ENCODE results near the gene IGFL2.
"Not testable (repeated sequence)": the region's sequence is repeated elsewhere in the genome, so short reads cannot be mapped to it uniquely, and the experiment has no call there.

IGFL2 gene

DNA sequence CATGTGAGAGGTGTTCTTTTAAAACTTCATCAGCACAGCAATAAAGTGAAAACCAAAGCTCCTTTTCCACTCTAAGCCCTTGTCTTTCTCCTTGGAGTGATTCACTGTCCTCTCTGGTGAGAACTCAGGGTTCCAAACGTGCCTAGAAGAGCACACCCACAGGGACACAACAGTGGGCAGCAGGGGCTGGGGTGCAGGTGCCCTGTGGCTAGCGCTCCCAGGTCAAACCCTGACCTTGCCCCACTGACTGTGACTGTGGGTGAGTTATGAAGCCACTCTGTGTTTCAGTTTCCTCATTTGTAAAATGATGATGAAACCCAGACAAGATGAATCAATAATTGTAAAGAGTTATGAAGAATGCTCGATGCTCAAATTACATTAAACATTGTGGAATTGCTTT, 43.9 kb downstream of the IGFL2 start:
- DNase-seq, result no peak

DNA sequence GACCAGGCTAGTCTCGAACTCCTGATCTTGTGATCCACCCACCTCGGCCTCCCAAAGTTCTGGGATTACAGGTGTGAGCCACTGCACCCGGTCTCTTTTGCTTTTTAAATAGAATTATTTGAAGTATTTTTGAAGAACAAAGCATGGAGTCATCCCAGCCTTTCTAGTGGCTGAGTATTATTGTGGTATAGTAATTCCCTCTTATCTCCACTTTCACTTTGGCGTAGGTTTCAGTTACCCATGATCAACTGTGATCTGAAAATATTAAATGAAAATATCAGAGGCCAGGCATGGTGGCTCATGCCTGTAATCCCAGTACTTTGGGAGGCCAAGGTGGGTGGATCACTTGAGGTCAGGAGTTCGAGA, 44.6 kb downstream of the IGFL2 start:
- DNase-seq, result not testable (repeated sequence)

DNA sequence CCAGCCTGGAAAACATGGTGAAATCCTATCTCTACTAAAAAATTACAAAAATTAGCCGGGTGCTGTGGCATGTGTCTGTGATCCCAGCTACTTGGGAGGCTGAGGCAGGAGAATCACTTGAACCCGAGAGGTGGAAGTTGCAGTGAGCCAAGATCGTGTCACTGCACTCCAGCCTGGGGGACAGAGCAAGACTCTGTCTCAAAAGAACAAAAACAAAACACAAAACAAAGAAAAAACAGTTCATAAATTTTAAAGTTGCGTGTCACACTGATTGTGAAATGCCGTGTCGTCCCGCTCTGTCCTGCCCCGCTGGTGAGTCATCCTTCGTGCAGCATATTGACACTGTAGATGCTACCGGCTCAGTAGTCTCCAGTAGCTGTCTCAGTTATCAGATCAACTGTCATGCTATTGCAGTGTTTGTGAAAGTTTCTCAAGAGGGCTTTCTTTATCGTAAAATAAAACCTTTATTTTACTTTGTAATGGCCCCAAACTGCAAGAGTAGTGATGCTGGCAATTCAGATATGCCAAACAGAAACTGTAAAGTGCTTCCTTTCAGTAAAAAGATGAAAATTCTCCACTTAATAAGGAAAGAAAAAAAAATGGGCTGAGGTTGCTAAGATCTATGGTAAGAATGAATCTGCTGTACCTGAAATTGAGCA, 45.1 kb downstream of the IGFL2 start:
- no peak for DNase-seq

DNA sequence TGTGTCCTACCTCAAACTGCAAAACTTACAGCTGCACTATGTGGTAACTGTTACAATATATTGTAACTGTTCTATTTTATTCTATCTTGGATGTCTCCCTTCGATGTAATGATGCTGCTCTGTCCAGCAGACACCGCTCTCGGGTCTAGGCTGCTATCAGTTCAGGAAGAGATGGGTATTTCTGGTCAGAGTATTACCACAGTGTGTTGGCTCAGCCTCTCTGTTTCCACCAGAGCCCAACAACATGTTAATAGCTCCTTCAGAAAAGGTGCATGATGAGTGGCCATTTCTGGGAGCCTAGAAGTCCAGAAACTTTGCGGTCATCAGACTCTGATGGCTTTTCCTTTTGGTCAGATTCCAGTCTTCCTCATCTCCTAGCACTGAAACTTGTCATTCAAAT, 45.6 kb downstream of the IGFL2 start:
- DNase-seq, result no peak

DNA sequence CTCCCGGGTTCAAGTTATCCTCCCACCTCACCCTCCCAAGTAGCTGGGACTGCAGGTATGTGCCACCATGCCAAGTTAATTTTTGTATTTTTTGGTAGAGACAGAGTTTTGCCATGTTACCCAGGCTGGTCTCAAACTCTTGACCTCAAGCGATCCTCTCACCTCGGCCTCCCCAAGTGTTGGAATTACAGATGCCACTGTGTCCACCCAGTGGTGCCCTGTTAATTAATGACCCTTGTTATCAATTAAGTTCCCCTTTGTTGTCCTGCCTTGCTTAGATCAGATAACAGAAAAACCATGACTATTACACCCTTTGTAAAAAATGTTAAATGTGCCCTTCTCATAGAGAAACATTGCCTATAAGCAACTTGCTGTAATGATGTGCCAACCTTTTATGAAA, 47.1 kb downstream of the IGFL2 start:
- DNase-seq, result no peak

DNA sequence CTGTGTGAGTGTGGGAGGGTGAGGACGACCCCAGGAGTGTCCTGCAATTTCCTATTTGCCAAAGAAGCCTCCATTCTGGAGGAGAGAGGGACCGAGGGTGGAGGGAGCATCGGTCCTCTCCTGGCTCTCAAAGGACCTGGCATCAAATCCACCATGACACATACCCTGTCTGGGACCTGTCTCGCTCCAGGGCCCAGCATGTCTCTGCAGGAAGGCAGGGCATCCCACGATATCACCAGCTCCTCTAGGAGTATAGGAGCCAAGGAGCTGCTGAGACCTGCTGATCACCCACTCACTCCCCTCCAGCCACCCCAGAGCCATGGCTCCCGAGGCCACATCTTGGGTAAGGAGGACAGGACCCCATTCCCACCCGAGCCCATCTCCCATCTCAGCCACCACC, 47.9 kb downstream of the IGFL2 start:
- not testable (repeated sequence) for DNase-seq

DNA sequence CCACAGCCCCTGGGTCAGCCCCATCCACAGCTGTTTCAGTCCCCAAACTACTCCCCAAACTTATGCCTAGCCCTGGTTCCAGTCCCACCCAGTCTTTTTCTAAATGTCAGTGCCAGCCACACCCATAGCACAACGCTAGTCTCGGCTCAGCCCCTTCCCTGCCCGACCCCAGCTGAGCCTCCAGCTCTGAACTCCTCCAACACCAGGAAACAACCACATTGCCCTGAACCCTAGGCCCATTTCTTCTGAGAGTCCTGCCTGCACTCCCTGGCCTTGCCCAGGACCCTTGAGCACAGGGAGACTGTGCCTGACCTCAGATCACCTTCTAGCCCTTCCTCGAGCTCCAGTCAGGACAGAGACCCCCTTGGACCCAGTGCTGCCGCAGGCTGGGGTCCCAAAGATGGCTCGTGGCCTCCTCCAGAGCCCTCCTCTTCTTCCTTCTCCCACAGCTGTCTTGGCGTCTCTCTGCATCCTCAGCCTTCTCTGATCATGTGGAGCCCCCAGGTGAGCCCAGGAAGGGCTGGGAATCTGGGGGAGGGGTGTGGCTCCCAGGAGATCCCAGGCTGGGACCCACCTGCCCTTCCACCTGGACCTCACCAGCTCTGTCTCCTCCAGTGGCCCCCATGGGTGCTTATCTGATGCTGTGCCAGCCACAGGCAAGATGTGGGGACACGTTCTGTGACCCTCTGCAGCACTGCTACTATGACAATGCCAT, 48.5 kb downstream of the IGFL2 start:
- DNase-seq, result no peak

DNA sequence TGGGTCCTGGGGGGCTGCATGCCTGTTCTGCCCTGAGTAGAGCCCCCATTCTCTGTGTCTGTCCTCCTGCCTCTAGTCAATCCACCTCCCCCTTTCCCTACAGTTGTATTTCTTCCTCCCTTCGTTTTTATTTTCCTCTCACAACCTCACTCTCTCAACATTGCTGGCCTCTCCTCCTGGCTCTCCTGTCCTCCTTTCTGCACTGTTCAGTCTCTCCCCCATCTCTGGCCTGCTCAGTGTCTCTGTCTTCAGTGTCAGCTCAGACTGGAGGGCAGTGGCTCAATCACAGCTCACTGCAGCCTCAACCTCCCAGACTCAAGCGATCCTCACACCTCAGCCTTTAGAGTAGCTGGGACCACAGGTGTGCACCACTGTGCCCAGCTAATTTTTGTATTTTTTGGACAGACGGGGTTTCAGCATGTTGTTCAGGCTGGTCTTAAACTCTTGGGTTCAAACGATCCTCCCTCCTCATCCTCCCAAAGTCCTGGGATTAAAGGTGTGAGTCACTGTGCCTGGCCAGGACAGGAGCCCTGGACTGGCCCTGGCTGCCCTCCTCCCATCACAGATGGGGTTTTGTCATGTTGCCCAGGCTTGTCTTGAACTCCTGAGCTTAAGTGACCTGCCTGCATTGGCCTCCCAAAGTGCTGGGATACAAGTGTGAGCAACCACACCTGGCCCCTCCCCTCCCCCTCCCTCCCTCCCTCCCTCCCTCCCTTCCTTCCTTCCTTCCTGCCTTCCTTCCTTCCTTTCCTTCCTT, 49.5 kb downstream of the IGFL2 start:
- no peak for DNase-seq

DNA sequence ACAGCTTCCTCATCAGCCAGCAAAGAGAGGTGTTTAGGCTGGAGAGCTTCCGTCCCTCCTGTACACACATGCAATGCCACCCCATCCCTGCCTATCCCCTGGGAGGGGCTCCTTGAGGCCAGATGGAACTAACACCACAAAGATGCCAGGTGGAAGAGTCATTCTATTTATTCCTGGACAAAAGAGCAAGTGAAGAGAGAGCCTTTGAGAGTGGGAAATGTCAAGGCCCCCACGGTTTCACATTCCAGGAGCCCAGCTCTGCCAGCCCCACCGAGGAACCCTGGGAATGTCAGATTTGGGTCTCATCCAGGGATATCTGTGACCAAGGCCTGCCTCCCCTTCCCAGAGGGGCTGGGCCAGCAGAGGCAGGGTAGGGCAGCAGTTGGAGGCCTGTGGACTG, 50.7 kb downstream of the IGFL2 start:
- DNase-seq, result no peak

DNA sequence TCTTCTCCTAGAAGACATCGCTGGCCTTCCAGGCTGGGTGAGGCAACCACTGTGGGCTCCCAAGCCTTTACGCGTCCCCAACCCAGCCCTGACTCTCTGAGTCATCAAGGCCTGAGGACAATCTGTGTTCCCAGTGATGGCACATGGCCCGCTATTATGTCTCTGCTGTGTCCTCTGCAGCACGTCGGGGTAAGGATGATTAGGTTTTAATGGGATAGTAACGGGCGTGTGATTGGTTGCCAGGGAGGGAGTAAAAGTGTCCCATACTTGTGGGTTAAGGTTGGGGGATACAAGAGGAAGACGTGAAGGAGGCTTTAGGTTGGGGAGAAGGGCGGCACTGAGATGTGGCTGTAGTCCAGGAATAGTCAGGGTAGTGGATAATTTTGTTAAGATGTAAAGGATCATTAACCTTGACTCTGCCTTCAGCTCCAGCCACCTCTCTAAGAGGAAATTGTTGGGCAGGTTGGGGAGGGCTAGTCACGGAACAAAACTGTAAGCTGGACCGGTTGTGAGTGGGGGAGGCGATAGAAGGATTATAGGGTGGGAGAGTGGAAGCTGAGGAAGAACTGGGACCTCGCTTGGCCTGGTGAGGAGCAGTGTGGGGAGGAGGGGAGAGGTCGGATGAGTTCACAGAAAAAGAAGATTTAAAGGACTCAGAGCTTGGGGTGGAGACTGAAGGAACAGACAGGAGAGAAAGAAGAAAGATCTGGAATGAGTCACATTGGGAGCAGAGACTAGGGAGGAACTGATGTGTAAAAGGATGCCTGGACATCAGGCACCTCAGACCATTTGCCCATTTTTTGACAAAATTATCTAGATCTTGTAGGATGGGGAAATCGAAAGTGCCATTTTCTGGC, 53.6 kb downstream of the IGFL2 start:
- no peak for DNase-seq

DNA sequence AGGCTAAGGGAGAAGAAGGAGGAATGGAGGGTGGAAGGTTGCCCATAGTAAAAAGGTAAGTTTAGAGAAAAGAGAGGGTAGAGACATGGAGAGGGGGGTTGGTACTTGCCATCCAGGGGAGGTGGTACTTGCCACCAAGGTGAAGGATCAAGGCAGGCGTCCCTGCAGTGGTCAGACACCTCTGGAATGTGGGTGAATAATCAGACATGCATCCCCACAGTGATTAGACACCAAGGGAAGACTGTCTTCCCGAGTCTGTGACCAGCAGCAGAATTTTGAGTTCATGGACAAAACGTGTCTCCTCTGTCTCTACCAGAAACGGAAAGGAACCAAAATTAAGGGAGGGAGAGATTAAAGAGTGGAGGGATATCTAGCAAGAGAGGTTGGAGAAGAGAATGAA, 54.4 kb downstream of the IGFL2 start:
- DNase-seq, result no peak

DNA sequence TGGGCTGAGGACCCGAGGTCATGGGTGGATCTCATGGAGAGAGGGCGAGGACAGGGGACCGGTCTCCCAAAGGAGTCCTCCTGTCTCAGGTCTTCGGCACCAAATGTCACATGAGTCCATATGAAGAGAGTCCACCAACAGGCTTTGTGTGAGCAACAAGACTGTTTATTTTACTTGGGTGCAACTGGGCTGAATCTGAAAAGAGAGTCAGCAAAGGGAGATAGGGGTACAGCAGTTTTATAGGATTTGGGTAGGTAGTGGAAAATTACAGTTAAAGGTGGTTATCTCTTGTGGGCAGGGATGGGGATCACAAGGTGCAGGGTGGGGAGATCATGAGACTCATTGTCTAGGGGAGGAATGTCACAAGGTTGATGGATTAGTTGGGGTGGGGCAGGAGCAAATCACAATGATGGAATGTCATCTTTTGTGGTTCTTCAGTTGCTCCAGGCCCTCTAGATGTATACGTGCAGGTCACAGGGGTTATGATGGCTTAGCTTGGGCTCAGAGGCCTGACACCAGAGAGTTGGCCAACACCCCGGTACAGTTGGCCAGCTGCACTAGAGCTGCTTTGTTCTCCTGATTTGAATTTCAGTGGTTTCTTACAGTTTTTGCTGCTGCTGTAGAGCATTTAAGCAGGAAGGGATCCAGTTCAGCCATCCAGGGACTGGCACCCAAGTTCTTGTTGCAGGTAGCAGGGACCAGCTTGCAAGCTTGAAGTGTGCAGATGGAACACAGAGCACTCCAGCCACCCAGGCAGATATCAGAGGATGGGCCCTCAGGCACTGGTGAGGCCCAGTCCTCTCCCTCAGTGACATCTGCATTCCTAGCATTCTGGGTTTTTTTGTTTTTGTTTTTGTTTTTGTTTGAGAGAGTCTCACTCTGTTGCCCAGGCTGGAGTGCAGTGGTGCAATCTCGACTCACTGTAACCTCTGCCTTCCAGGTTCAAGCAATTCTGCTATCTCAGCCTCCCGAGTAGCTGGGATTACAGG, 55.1 kb downstream of the IGFL2 start:
- DNase-seq, result no peak

DNA sequence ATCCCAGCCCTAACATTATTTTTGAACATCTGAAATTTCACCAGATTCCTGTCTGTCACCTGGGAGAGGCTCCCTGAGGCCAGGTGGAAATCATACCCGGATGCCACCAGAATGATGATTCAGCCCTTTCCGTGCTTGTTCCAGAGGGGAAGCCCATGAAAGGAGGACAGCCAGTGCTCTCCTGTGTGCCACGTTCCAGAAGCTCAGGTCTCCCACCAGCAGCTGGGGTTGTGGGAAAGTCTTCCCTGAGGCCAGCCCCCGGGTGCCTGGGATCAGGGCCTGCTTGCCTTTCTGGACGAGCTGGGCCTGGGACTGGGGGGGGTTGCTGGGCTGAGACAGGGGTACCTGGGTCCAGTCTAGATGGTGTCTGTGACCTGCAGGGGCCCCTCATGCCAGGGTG, 56.0 kb downstream of the IGFL2 start:
- DNase-seq, result no peak

DNA sequence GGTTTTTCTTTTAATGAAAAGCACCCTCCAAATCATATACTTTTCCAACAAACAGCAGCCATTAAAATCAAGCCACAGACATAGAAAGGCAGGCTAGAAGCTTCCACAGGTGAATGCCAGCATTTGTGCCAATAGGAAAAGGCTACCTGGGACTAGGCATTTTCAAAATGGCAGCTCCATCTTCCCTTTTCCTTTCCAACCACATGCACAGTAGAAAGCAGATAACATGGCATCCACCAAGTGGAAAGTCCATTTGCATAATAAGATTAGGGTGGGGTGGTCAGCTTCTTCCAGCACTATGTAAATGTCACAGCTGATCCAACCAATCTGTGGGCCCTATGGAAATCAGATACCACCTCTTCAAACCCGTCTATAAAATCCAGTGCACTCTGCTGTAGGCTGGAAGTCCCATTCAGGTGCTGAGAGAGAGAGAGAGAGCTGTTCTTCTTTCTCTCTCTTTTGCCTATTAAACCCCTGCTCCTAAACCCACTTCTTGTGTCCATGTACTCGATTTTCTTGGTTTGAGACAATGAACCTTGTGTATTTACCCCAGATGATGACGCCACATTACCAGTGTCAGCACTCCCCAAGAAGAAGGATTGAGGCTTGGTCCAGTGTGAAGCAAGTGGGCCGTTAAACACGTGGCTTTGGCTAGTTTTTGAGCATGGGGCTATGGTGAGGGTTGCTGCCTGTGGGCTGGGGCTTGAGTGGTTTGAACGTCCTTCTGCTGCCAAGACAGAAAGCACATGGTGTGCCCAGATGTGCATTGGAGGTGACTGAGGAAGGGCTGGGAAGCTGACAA, 57.3 kb downstream of the IGFL2 start:
- DNase-seq, result no peak

DNA sequence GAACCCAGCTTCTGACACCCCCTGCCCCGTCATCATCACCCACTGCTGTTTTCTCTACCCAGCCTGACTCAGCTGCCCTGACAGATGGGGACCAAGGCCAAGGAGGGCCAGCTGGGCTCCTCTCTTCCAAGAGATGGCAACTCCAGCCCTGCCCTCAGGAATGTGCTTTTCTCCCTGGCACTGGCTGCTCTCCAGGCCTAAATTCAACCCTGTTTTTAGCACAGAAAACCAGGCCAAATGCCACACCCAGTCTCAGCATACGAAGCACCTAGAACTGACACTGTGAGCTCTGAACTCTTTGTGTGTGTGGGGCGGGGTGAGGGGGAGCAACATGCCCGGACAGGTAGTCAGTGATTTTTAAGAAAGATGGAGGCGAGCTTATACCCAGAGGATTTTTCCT, 58.1 kb downstream of the IGFL2 start:
- no peak for DNase-seq

DNA sequence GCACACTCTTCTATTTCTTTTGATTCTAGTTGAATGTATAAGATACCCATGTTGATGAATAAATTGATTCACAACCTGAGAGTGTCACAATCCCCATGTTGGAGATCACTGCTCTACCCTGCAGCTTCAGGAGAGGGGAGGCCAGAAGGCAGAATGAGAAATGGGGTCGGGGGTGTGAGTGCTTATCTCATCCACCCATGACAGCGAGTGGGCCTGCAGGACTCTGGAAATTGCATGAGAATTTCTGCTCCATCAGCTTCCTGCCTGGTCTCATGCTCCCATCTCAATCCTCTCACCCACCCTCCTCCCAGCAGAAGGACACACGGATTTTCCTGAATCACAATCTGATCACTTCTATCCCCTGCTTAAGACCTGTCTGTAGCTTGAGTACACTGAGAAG, 58.6 kb downstream of the IGFL2 start:
- DNase-seq, result no peak

DNA sequence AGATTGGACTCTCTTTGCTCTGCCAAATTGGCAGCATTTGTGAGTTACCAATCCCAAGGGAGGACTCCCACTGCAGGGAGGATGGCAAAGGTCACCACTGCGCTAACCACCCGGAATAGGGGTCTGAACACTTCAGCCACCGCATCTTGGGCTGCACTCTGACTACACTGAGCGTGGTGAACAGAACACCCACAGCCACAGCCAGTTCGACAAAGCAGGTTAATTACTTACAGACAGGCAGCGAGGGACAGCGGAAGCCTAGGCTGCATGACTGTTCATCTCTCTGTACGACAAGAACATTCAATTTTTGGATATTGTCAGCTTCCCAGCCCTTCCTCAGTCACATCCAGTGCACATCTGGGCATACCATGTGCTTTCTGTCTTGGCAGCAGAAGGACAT, 59.8 kb downstream of the IGFL2 start:
- DNase-seq, result not testable (repeated sequence)

DNA sequence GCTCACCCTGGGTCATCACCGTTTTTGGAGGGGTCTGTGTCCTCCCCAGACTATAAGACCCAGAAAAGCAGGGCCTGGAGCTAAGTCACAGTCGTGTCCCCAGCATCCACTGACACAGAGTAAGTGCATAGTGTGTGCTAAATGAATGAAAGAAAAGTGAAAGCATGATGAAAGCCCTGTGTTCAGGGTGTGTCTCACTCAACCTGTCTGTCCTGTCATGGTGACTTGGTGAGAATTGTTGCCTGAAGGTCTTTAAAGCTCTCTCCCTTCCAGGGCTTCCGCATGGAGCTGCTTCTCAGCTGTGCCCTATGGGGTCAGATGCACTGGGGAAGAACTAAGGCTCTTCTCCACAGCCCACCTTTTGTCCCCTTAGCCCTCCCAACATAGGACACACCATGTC, 61.0 kb downstream of the IGFL2 start:
- DNase-seq, result no peak

DNA sequence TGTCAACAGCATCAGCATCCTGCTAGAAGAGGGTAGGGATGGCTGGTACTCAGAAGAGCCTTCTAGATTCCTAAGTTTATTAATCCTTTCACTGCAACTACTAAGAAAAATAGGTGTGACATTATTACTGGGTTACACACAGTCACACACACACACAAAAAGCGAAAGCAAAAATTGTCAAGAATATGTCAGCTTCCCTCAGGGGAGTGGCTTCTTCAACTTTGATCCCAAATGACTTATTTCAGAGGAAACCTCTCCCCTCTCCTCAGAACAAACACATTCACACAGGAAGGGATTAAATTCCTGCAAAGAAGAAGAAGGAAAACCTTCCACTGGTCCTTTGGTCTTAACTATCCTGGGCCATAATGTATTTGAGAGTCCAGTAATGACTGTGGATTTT, 61.4 kb downstream of the IGFL2 start:
- no peak for DNase-seq

DNA sequence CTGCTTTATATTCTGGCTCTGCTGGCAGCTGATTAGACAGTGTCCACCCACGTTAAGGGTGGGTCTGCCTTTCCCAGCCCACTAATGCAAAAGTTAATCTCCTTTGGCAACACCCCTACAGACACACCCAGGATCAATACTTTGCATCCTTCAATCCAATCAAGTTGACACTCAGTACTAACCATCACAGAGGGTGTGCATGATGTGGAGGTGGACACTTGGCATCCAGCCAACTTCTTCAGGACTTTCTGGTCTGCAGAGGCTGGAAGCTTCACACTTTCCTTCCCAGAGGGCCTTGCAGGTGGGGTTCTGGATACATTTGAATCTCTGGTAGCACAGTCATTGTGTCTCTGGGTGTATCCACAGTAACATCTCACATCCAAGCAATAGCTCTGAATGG, 62.6 kb downstream of the IGFL2 start:
- no peak for DNase-seq
